IPS-NIHi11 (cell line): ENCODE results near the gene HTR2A.

Experiments used
- DNase-seq: peaks from one replicate; pipeline ENCODE4 v3.0.0; 2012; ENCODE audit warnings: mixed read lengths, low spot score

The HTR2A gene

DNA sequence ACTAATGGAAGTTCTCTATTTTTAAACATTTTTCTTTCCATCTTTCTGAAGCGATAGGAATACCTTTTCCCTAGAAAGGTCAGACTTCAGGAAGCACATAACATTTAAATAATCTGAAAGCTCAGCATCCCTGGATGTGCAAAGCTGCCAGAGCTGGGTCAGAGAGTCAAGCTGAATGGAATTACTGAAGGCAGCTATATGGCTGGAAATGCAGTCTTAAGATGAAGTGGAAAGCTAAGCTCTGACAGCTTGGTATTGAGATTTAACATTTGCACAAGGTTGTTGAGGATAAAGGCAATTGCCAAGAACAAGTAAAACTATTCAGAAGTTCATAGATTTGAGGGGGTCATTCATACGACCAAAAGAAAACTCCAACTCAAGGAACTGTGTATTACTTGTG, 28.8 kb downstream of the HTR2A start:
- DNase-seq = no peak

DNA sequence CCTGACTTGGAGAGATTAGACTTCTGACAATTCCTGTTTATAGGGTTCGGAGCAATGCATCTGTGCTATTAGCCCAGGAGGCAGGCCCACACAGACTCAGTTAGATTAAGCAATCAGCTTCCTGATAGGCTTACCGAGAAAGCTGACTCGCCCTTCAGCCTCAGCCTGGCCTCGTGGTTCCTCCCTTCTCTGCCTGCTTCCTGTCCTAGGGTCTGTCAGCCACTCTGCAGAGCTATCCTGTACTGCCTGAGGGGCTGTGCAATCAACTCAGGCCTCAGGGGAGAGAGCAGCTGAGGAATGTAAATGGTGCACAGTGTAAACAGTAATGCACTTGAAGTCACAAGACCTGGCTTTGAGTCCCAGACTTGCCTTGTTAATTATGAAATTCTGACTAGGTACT, 30.7 kb downstream of the HTR2A start:
- DNase-seq = peak; percentile 33

DNA sequence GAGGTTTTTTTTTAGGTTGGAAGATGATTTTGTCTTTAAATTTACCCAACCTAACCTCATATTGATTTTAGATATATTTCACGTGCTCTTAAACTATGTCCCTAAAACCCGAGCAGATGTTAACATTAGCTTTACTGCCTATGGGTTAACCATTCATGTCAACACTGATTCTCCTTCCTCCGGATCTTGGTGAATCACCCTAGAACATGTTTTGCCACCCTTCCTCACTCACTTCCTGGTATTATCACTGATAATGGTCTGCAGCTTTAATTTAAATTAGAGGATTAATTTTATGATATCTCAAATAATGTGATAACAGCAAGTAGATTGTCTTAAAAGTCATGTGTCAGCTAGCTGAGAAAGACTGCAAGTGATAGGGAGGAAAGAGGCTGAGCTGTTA, 31.9 kb downstream of the HTR2A start:
- DNase-seq = no peak

DNA sequence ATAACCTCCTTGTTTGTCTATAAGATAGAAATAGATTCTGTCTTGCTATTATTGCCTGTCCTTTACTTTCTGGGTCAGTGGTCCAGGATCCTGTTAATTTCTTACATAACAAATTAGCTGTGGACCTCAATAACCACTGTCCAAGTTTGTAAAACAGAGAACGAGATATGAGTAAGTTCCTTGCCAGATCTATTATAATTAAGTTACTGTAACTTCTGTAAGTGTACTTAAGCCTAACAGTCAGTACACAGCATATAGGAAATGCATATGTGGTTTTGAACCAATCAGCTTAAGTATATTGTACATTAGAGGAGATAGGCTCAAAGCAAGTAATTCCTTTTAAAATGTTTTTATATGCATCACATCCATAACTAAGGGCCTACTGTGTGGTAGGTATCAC, 34.9 kb downstream of the HTR2A start:
- no peak for DNase-seq

DNA sequence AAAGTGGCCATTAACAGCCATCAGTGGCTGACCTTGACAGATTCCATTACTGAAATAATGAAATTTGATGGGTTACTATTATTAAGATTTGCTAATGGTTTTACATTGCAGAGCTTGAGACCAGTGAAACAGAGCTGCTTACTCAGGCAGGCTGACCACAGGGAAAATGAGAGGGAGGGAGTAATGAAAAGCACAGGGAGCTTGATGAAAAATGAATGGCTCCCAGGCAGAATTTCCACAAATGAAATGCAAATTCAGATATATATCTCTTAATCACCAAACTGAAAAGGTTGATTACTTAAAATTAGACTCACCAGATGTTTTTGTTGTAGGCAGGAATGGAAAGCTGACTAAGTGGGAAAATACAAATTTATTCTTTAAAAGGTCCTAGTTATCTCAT, 36.1 kb downstream of the HTR2A start:
- DNase-seq = no peak

DNA sequence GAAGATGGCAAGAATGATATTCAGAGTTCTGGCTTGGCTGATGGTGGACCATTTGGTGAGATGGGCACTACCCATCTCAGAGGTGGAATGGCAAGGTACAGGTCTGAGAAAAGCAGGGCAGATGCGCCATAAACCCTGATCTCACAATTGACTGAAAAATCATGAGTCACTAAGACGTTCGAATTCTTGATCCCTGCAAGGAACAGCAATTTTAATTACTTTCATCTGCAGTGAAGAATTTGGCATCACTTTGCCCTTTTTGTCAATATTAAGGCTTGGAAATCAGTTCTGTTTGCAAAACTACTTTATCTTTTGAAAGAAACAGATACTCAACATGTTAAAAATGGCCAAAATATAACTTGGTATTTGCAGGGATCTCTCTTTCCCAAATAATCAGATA, 38.1 kb downstream of the HTR2A start:
- DNase-seq = no peak

DNA sequence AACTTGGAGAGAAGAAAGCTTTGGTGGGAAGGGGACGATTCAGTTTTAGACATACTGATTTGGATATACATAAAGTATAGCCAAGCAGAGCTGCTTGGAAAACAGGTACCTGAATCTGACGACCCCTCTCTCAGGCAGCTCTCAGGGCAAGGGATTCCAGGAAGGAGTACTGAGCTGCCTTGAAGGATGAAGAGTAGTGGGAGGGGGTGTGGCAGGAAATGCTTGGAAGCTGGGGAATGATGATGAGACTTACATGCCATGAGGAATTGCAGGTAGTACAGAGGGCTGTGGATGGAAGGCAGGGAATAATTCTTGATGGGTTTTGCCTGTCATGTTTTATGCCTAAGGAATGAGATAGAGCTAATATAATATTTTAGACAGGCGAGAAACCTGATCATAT, 38.7 kb downstream of the HTR2A start:
- DNase-seq = no peak

DNA sequence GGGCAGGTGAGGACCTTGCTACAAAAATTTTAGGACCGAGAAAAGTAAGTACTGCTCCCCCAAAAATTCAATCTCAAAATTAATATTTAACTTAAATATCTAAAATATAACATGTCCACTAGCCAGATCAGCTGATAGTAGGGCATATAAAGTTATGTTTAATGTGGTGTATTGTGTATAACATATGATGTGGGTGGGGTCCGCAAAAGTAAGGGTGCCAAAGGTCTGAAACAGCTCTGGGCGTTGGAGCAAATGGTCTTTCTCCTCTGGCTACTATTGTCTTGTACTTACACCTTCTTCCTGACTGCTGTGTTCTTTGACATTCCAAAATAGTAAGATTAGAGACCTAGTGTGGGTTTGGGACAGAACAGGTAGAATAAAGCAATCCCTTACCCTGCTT, 41.2 kb downstream of the HTR2A start:
- no peak for DNase-seq

DNA sequence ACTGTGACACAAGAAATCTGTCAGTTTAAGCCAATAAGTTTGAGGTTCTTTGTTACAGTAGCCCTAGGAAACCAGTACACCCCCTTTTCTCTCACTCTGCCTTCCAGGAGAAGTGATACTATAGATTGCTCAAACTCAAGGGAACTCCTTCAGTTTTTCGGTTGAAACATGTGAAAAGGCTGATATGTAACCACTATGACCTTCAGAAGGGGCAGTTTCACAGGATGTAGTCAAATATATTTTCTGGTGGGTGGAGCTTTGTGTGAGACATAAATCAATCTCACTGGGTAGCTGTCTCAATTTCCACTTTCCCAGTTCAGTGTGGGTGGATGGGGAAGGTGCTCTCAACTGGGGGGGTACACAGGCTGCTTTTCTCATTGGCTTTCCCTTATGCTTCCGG, 41.7 kb downstream of the HTR2A start:
- no peak for DNase-seq

DNA sequence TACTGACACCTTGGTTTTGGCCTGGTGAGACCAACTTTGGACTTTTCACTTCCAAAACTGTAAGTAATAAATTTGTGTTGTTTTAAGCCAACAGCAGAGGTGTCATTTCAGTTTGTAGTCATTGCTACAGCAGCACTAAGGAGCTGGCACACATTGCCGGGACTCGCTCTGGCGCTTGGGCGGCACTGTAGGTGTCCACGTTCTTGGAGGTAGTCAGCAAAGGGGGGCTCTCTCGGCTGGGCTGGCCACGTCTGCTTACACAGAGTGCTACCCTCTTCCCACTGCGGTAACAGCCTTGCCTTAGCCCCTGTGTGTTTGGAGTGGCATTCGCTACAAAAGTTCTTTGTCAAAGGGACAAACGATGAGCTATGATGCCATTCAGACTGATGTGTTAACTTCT, 44.7 kb downstream of the HTR2A start:
- DNase-seq = no peak

DNA sequence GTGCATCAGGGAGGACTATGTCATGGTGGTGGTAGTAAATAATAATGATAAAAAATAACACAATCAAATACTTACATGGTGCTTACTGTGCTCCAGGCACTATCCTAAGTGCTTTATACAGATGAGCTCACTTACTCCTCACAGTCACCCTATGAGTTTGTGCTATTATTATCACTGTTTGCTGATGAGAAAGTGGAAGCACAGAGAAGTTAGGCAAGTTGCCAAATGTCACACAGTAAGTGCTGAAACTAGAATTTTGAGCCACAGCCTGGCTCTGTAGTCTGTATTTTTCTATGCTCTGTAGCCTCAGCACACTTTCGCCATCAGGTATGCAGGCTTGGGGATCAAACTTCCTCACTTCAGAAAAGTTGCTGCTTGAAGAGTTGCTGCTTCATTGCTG, 46.6 kb downstream of the HTR2A start:
- no peak for DNase-seq

DNA sequence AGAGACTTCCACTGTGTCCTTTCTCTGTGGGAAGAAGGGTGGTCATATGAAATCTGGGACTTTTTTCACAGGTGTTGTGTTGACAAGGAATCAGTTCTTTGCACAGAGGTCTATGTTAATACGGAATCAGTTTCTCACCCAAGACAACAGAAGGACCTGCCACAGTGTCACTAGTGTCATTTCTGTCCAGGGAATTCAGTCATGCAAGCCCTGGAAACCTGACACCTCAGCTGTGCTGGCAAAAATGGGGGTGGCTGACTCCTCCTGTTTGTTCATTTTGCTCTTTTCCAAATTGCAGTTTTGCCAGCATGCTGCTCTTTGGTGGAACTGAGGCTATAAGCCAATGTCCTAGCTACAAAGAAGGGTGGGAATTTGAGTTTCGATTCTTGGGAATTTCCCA, 50.1 kb downstream of the HTR2A start:
- no peak for DNase-seq

DNA sequence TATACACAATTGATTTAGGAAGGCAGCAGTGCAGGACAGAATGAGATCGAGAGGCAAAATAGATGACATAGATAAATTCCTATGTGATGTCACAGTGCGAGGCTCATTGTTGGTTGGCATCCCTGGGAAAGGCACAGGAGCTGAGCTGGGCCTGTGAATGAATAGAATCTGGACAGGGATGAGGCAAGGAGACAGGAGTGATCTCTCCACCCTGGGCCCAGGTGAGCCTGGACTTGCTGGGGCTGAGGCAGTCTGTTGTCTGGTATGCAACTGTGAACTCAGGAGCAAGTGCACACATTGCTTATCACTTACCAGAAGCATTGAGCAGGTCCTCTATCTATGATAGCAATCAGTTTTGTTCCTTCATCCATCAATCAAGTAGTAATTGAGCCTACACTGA, 51.7 kb downstream of the HTR2A start:
- no peak for DNase-seq

DNA sequence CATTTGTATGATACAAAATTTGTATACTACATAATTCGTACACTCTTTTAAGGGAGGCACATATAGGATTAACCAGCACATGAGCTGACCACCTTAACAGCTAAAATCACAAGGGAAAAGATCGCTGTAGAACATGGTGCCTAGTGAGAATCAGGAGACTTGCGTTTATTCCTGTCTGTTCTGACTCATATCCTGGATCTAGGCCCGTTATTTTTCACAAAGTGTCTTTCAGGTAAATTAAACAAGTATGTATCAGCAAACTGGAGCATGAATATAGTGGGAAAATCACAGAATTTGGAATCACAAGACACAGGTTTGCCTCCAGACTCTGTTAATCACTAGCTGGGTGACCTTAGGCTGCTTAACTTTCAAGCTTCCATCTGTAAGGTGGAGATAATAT, 52.4 kb downstream of the HTR2A start:
- no peak for DNase-seq

DNA sequence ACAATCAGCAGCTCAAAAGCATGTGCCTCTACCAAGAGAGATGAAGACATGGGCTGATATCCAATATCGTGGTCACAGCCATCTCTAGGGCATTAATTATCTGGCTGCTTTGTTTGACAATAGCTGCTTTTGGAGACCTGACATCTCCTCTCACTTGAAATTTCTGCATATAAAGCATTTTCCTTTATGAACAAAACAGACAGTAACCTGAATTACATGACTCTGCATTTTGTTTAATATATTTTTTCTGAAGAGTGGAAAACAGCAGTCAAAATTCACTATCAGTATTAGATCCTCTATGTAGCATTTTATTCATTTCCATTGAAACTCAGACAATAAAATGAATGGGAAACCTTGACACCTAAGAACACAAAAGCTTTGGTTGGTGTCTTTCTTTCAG, 57.5 kb downstream of the HTR2A start:
- no peak for DNase-seq

DNA sequence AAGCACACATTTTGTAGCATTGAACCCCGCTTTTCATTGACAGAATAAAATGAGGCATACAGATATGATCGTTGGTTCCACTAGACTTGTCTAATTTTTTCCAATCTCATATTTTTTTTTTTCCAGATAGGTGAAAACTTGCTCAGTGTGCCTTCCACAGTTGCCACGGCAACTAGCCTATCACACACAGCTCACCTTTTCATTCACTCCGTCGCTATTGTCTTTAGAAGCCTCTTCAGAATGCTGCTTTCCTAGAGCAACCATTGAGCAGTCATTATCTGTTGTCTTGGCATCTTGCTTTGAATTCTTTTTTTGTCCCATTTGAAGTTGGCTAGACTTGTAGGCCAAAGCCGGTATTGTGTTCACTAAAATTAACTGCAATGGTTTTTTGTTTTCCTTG, 62.2 kb downstream of the HTR2A start:
- no peak for DNase-seq

DNA sequence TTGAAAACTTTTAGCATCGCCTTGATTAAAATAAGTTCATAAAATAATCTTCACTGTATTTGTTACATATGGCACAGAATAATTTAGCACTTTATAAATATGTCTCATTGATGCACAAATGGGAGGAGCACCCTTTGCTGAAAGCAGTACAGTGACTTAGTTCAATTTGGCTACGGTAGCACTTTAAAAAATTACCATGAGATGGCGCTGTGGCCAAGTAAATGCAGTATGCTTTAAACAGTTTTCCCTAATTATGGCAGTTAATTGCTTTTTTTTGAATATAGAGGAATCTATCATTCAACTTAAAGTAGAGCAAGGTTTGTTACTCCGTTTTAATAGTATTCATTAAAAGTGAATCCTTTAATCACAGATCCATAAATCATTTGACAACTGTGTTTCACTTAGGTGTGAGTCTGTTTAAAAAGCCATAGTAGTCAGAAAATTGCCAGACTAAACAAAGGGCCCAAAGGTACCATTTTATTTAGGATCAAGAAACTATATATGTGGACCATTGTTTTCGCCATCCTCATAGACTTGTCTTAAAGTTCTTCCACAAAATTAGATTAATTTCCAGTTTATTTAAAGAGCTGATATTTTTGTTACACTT, 65.2 kb downstream of the HTR2A start:
- DNase-seq = peak; percentile 56

DNA sequence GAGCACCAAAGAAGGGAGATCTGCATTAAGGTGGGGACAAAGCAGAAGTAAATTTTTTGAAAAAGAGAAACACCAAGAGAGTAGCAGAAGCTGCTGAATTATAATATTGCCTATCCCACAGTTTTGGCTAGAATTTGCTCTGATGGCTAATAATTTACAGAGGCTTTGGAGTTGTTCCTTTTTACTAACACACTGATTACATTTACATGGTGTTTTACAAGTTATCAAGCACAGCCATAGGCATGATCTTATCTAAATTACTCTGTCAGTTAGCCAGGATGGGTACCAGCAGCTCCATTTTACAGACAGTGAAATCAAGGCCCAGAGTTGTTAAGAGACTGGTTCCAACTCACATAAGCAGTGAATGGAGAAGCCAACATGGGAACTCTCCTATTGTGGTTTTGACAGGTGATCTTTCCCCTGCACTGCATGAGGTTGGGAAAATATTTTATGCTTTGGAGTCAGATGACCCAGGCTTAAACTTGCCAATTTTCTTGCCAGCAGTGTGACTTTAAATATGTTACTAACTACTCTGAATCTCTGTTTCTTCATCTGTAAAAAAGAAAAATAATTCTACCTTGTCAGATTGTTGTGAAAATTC, 66.3 kb downstream of the HTR2A start:
- no peak for DNase-seq

DNA sequence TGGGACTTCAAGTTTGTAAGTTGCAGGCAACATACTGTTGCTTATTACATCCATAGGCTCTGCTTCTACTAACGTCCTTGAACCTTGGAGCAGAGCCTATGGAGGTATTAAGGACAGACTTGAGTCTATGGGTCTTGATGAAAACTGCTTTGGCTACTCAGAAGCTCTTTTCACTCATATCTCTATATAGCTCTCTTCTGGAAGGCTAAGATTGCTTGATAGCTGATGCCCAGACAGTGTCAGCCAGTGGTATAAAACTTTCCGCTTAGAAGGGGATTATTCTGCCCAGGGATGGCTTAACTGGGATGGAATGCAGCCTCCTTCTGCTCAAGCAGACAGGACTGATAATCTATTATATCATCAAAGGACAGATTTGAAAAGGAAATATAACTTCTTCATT, 74.3 kb downstream of the HTR2A start:
- DNase-seq = no peak

DNA sequence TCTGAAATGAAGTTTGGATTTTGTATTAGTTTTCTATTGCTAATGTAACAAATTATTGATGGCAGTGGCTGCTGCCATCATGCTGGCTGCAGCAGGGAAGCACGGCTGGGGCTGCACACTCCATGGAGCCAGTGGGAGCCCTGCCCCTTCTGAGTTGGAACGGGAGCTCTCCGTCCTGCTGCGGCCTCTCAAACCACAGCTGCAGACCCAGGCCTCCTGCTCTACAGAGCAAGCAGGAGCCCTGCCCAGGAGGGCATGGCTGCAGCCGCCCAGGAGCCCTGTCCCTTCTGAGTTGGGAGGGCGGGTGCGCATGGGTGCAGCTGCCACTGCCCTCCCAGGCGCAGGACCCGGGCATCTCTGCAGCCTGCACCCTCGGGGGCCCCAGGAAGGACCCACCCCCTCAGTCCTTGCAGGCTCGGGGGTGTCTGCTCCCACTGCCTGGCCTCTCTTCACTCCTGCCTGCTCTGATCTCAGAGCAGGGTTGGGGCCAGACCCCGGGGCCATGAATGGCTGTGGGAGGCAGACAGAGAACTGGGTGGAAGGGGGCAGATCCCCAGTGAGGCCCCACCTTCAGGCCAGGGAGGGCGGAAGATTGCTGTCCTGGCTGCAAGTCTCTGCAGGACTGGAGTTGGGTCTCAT, 78.9 kb downstream of the HTR2A start:
- no peak for DNase-seq

DNA sequence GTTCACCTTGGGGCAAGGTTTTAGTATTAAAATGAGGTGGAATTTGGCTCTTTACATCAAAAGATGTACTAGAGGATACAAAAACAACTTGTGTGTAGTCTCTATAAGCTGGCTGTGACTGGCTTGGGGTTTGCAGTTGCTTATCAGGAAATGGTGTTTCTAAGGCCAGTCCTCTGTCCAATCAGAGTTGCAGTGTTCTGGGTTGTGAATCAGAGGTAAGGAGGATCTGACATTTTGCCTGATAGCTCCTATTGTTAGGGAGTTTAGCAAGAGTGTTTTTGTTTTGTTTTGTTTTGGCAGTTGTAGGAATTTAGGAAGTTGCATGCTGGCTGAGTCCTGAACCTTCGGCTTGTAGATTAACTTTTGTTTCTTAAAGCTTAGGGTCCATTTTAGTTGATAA, 79.8 kb downstream of the HTR2A start:
- DNase-seq = peak; percentile 18

DNA sequence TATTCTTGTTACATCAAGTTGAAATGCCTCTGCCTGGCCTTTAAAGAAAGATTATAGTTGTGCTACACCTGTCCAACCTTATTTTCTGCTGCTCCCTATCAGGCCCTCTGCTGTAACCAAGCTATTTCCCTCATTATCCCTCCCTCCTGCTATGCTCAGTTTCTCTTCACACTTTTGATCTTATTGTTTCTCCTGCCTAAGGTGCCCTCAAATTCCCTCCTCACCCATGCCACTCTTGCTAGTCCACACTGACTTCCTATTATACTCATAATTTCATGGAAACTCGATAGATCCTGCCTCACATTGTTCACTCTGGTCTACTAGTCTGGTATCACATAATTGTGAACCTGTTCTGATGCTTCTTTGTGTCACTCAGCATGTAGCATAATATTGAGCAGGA, 80.5 kb downstream of the HTR2A start:
- no peak for DNase-seq

DNA sequence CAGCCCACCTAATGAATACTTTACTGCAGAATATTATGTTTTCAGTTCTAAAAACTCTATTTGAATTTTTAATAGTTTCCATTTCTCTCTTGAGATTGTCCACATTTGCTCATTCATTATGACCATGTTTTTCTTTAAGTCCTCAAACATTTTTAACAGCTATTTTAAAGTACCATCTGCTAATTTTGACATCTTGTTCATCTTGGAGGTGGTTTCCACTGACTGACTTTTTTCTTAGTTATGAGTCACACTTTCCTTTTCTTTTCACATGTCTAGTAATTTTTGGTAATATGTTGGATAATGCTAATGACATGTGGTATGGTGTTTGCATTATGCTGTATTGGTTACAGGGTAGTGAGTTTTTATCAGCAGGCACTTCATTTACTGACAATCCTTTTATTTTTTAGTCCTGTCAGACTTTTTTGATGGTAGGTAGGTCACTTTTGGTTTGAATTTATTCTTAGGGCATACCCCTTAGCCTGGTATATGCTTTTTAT, 84.5 kb downstream of the HTR2A start:
- DNase-seq = no peak

DNA sequence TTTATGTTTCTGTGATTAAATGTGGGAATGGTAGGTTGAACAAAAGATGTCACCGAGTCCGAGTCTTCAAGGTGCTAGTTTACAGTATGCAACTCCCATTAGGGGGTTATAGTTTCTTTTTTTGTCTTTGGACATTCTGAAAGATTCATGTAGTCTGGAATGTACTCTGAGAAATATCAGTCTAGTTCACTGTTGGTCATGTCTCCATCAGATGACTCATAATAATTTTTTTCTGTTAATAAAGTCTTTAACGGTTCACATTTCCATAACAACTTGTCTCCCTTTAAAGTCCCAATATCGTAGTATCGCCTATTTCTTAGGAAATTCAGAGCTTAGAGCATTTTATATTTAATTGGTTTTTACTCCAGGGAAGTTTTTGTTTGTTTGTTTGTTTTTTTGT, 86.4 kb downstream of the HTR2A start:
- no peak for DNase-seq
